ENCODE measurements around the gene NDUFS8.

NDUFS8 gene

GRCh38 chr11:68012843-68013610 lies 17.5 kb upstream of the NDUFS8 start:
- no peak overlapping the region for H3K4me3 ChIP-seq (ENCODE audit: low read depth, low read length)
- TF ChIP-seq CTCF (IDR thresholded peaks at IDR 0.05; ENCODE audit: low read depth, low read length), result no peak

GRCh38 chr11:68013611-68014156 lies 16.8 kb upstream of the NDUFS8 start:
- H3K4me3 ChIP-seq (ENCODE audit: low read depth, low read length), result no peak overlapping the region
- TF ChIP-seq CTCF (IDR thresholded peaks at IDR 0.05; ENCODE audit: low read depth, low read length), result no peak

GRCh38 chr11:68014157-68014946 lies 16.1 kb upstream of the NDUFS8 start:
- no peak overlapping the region for H3K4me3 ChIP-seq (ENCODE audit: low read depth, low read length)

GRCh38 chr11:68014947-68015447 lies 15.5 kb upstream of the NDUFS8 start:
- TF ChIP-seq CTCF (IDR thresholded peaks at IDR 0.05; ENCODE audit: low read depth, low read length), result no peak
- no peak overlapping the region for H3K4me3 ChIP-seq (ENCODE audit: low read depth, low read length)

More at GRCh38 chr11:68014157-68014946, 16.1 kb upstream of the NDUFS8 start:
- no peak for TF ChIP-seq CTCF (IDR thresholded peaks at IDR 0.05; ENCODE audit: low read depth, low read length)

- TF ChIP-seq CTCF (IDR thresholded peaks at IDR 0.05; ENCODE audit: low read depth, low read length), result no peak
- H3K4me3 ChIP-seq (ENCODE audit: low read depth, low read length), result no peak overlapping the region
These were observed 15.0 kb upstream of the NDUFS8 start for GRCh38 chr11:68015467-68015866.

GRCh38 chr11:68016161-68016903 lies 14.1 kb upstream of the NDUFS8 start:
- H3K4me3 ChIP-seq (ENCODE audit: low read depth, low read length), result no peak overlapping the region
- TF ChIP-seq CTCF (IDR thresholded peaks at IDR 0.05; ENCODE audit: low read depth, low read length), result no peak
